Choroid plexus epithelial cell (primary cell): Measurements from ENCODE around the gene GZMM.

Experiments used
- DNase-seq: peaks from one replicate; pipeline ENCODE4 v3.0.0-alpha.2; 2010; ENCODE audit warnings: low read depth
- H3K4me3 ChIP-seq: 2 replicates; pipeline ENCODE4 v1.5.1; 2011; ENCODE audit warnings: low read depth, mild to moderate bottlenecking, control low read depth, low read length, moderate library complexity
- TF ChIP-seq, protein P1 (sequence below): conservative IDR thresholded peaks from 2 replicates; pipeline ENCODE4 v1.5.1; 2011; ENCODE audit warnings: low read depth, mild to moderate bottlenecking, control low read depth, inconsistent platforms, low read length, moderate library complexity

GZMM gene

DNA sequence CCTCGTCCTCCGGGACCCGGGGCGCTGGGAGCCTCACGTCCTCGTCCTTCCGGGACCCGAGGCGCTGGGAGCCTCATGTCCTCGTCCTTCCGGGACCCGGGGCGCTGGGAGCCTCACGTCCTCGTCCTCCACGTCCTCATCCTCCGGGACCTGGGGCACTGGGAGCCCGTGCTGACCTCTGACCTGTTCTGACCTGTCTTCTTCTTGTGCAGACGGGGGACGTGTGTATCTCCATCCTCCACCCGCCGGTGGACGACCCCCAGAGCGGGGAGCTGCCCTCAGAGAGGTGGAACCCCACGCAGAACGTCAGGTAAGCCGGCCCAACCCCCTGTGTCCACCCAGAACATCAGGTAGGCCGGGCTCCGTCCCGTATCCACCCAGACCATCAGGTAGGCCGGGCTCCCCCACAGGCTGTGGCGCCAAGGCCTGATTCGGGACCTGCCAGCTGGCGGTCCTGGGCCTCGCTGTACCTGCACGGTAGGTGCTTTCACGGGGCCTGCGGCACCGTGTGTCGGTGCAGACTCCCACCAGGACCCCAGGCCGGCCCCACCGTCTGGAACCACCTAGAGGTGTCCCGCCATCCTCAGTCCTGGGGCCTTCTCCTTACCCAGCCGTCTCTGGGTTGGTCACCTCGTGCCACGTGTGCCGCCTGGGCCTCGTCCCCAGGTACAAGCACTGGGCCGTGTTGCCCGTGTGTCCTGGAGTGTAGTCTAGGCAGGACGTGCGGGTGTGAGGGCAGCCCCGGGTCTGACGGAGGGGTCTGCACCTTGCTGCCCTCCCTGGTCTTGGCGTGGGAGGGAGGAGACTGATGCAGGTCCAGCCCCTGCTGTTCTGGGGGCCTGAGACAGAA is 7.6 kb upstream of the GZMM start:
- no peak overlapping the region for H3K4me3 ChIP-seq
- DNase-seq: no peak
- TF ChIP-seq, protein P1, sequence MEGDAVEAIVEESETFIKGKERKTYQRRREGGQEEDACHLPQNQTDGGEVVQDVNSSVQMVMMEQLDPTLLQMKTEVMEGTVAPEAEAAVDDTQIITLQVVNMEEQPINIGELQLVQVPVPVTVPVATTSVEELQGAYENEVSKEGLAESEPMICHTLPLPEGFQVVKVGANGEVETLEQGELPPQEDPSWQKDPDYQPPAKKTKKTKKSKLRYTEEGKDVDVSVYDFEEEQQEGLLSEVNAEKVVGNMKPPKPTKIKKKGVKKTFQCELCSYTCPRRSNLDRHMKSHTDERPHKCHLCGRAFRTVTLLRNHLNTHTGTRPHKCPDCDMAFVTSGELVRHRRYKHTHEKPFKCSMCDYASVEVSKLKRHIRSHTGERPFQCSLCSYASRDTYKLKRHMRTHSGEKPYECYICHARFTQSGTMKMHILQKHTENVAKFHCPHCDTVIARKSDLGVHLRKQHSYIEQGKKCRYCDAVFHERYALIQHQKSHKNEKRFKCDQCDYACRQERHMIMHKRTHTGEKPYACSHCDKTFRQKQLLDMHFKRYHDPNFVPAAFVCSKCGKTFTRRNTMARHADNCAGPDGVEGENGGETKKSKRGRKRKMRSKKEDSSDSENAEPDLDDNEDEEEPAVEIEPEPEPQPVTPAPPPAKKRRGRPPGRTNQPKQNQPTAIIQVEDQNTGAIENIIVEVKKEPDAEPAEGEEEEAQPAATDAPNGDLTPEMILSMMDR: no peak

DNA sequence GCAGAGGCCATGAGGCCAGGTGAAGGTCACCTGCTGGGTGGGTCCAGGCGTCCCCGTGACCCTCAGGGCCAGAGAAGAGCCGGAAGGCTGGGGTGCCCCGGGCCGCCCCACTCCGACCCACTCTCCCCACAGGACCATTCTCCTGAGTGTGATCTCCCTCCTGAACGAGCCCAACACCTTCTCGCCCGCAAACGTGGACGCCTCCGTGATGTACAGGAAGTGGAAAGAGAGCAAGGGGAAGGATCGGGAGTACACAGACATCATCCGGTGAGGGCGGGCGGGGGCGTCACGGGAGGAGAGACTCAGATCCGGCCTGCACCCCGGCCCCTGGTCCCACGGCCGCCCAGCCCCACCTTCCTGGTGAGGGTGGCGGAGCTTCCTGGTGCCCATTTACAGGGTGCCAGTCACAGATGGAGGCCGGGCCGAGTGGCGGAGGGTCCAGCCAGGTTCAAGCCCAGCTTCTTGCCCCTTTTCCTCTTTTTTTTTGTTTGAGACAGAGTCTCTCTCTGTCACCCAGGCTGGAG is 6.9 kb upstream of the GZMM start:
- DNase-seq: no peak
- H3K4me3 ChIP-seq: no peak overlapping the region
- TF ChIP-seq, protein P1: no peak

DNA sequence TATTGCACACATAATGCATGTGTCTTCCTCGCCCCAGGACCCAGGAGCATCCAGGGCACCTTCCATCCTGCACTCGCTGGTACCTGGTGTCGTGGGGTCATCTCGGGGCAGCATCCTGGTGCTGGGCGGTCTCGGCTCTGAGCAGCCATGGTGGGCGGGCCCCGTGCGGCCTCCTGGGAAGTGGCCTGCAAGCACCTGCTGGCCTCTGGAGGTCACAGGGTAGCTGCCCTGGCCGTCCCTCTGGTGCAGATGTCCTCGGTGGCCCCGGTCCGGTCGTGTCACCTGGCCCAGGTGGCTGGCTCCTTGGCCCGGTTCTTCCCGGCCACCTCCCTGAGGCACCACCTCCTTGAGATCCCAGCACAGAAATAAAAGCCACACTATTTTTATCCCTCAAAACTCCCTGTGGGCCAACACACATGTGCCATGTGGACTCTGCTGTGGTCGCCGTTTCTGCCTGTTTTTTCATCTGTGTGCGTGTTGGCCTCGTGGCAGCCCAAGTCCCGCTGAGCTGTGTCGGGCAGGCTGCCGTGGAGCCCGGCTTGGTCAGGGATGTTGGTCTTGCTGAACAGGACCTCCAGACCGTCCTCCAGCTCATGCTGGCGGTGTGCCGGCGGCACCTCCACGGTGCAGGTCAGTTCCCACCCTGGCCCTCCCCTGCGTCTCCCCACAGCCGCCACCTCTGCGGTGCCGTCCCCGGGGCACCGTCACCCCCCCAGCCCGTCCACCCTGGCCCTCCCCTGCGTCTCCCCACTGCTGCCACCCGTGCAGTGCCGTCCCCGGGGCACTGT is 5.0 kb upstream of the GZMM start:
- TF ChIP-seq, protein P1: no peak
- no peak overlapping the region for H3K4me3 ChIP-seq
- DNase-seq: no peak

DNA sequence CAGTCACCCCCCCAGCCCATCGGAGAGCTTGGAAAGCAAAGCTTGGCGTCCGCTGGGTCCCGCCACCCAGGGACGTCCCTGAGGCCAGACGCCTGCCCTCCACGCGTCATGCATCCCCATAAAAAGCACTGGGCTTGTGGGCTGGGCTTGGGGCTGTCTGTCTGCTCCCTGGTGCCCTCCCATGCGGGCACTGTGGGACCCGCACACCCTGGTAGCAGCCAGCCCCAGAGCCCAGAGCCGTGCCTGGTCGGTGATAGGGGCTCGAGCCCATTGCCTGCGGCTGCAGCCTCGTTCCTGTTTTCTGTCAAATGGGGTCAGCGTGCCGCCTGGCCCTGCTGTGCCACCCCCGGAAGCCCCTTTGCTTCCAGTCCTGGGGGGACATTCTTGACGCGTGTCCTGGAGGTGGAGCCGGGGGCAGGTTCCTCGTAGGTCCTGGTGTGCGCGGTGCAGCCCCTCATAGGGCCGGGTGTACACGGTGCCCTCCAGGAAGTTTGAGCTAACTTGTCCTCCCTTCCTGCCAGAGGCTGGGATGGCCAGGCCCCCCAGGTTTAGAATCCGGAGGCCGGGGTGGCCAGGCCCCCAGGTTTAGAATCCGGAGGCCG is 4.3 kb upstream of the GZMM start:
- TF ChIP-seq, protein P1: no peak
- no peak overlapping the region for H3K4me3 ChIP-seq
- DNase-seq: no peak

DNA sequence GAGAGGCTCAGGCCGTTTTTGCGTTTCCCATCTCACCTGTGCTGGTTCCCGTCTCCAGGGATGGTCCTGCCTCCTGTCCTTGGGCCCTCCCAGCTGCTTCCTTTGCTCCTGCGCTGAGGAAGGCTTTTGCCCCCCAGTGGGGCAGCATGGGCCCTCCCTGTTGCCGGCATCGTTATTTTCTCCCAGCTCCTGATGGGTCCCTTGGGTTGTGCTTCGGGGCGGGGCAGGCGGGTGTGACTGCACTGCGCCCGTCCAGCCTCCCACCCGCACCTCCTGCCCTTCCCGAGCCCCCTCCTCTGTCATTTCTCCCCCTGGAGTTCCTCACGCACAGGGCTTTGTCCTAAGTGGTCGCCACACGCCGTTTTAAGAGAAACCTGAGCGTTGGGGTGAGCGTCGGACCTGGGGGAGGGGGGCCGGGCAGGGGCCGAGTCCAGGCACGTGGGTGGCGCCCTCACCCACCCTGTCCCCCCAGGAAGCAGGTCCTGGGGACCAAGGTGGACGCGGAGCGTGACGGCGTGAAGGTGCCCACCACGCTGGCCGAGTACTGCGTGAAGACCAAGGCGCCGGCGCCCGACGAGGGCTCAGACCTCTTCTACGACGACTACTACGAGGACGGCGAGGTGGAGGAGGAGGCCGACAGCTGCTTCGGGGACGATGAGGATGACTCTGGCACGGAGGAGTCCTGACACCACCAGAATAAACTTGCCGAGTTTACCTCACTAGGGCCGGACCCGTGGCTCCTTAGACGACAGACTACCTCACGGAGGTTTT is 2.8 kb upstream of the GZMM start:
- no peak for DNase-seq
- TF ChIP-seq, protein P1: no peak
- no peak overlapping the region for H3K4me3 ChIP-seq

DNA sequence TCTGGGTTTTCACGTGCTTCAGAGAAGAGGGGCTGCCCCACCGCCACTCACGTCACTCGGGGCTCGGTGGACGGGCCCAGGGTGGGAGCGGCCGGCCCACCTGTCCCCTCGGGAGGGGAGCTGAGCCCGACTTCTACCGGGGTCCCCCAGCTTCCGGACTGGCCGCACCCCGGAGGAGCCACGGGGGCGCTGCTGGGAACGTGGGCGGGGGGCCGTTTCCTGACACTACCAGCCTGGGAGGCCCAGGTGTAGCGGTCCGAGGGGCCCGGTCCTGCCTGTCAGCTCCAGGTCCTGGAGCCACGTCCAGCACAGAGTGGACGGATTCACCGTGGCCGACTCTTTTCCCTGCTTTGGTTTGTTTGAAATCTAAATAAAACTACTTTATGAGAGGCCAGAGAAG is 2.2 kb upstream of the GZMM start:
- TF ChIP-seq, protein P1: no peak
- no peak for DNase-seq
- no peak overlapping the region for H3K4me3 ChIP-seq
